ENCODE data around the gene RAB44. TPM values are rescaled to one million over a fixed set of nuclear protein-coding genes. Genes with fewer than 3 reads are reported as not detected.

The RAB44 gene
- total and polyA plus RNA-seq, 2 experiments from 2014 or later, result not detected

DNA sequence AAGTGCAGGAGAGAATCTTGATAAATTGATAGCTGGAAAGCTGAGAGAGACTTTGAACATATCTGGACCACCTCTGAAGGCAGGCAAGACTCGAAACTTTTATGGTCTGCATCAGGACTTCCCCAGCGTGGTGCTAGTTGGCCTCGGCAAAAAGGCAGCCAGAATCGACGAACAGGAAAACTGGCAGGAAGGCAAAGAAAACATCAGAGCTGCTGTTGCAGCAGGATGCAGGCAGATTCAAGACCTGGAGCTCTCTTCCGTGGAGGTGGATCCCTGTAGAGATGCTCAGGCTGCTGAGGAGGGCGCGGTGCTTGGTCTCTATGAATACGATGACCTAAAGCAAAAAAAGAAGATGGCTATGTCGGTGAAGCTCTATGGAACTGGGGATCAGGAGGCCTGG lies 23.7 kb upstream of the RAB44 start:
- Histone ChIP-seq H3K27me3 (no peaks in the 10 kb centered on the region), H3K9me3 (ENCODE audit: low read depth) (no peaks in the 10 kb centered on the region), H3K27ac (no peak overlapping the region), H3K4me3 (no peak overlapping the region), H2AFZ (no peak overlapping the region), H4K20me1 (ENCODE audit: insufficient read depth, poor library complexity, severe bottlenecking) (peaks cover 1% of the 10 kb centered on the region), H3K4me1 (ENCODE audit: insufficient read depth) (peaks cover 43% of the 10 kb centered on the region), H3K9me2 (replicated peaks; ENCODE audit: insufficient read depth) (no peaks in the 10 kb centered on the region), H3K79me2 (peaks cover 3% of the 10 kb centered on the region), H3K36me3 (replicated peaks; ENCODE audit: insufficient read depth, low read depth) (no peaks in the 10 kb centered on the region), H3K4me2 (no peak overlapping the region)
- TF ChIP-seq EZH2 (IDR thresholded peaks at IDR 0.05; ENCODE audit: borderline replicate concordance), result no peak
- no peak for TF ChIP-seq EZH2phosphoT487 (IDR thresholded peaks at IDR 0.05; ENCODE audit: low read depth, severe bottlenecking, unreplicated experiment)
- no peak for TF ChIP-seq CTCF (IDR thresholded peaks at IDR 0.05; ENCODE audit: poor library complexity)
- 92% methylated on average over 10 of the region's 10 CpGs for WGBS (ENCODE audit: low lambda C conversion rate, missing lambda C conversion rate)
- DNase-seq (ENCODE audit: low spot score), result no peak

- Histone ChIP-seq H4K20me1 (ENCODE audit: insufficient read depth, poor library complexity, severe bottlenecking) (peaks cover 11% of the 10 kb centered on the region), H3K4me2 (no peak overlapping the region), H3K27me3 (no peaks in the 10 kb centered on the region), H3K36me3 (replicated peaks; ENCODE audit: insufficient read depth, low read depth) (no peaks in the 10 kb centered on the region), H3K4me1 (ENCODE audit: insufficient read depth) (peaks cover 43% of the 10 kb centered on the region), H3K9me3 (ENCODE audit: low read depth) (no peaks in the 10 kb centered on the region), H2AFZ (no peak overlapping the region), H3K9me2 (replicated peaks; ENCODE audit: insufficient read depth) (no peaks in the 10 kb centered on the region), H3K4me3 (no peak overlapping the region), H3K27ac (no peak overlapping the region), H3K79me2 (peaks cover 13% of the 10 kb centered on the region)
- TF ChIP-seq CTCF (IDR thresholded peaks at IDR 0.05; ENCODE audit: poor library complexity) (no peak), EZH2phosphoT487 (IDR thresholded peaks at IDR 0.05; ENCODE audit: low read depth, severe bottlenecking, unreplicated experiment) (no peak), EZH2 (IDR thresholded peaks at IDR 0.05; ENCODE audit: borderline replicate concordance) (no peak)
- DNase-seq (ENCODE audit: low spot score), result no peak
- 94% methylated on average over 7 of the region's 7 CpGs for WGBS (ENCODE audit: low lambda C conversion rate, missing lambda C conversion rate)
Observed at GRCh38 chr6:36674942-36675341, 22.7 kb upstream of the RAB44 start.

- Histone ChIP-seq H3K36me3 (replicated peaks; ENCODE audit: insufficient read depth, low read depth) (no peaks in the 10 kb centered on the region), H2AFZ (peak overlapping the region; percentile 23), H4K20me1 (ENCODE audit: insufficient read depth, poor library complexity, severe bottlenecking) (peaks cover 21% of the 10 kb centered on the region), H3K27ac (peak overlapping the region; percentile 91), H3K4me3 (no peak overlapping the region), H3K79me2 (peaks cover 22% of the 10 kb centered on the region), H3K9me3 (ENCODE audit: low read depth) (no peaks in the 10 kb centered on the region), H3K9me2 (replicated peaks; ENCODE audit: insufficient read depth) (no peaks in the 10 kb centered on the region), H3K4me1 (ENCODE audit: insufficient read depth) (peaks cover 34% of the 10 kb centered on the region), H3K4me2 (peak overlapping the region; percentile 80), H3K27me3 (no peaks in the 10 kb centered on the region)
- 60% methylated on average over 4 of the region's 4 CpGs for WGBS (ENCODE audit: low lambda C conversion rate, missing lambda C conversion rate)
- no peak for TF ChIP-seq EZH2 (IDR thresholded peaks at IDR 0.05; ENCODE audit: borderline replicate concordance)
- no peak for DNase-seq (ENCODE audit: low spot score)
Observed at GRCh38 chr6:36676141-36677058, 21.2 kb upstream of the RAB44 start.

DNA sequence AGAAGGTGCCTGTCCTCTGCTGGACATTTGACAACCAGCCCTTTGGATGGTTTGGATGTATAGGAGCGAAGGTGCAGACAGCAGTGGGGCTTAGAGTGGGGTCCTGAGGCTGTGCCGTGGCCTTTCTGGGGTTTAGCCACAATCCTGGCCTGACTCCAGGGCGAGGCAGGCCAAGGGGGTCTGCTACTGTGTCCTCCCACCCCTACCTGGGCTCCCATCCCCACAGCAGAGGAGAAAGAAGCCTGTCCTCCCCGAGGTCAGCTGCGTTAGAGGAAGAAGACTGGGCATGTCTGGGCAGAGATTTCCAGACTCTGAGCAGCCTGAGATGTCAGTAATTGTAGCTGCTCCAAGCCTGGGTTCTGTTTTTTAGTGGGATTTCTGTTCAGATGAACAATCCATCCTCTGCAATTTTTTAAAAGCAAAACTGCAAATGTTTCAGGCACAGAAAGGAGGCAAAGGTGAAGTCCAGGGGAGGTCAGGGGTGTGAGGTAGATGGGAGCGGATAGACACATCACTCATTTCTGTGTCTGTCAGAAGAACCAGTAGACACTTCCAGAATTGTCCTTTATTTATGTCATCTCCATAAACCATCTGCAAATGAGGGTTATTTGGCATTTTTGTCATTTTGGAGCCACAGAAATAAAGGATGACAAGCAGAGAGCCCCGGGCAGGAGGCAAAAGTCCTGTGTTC lies 20.4 kb upstream of the RAB44 start:
- Histone ChIP-seq H3K27me3 (no peaks in the 10 kb centered on the region), H3K27ac (peak overlapping the region; percentile 91), H3K79me2 (peaks cover 29% of the 10 kb centered on the region), H3K9me3 (ENCODE audit: low read depth) (no peaks in the 10 kb centered on the region), H3K4me3 (no peak overlapping the region), H2AFZ (no peak overlapping the region), H3K9me2 (replicated peaks; ENCODE audit: insufficient read depth) (no peaks in the 10 kb centered on the region), H3K4me1 (ENCODE audit: insufficient read depth) (peaks cover 28% of the 10 kb centered on the region), H3K4me2 (peak overlapping the region; percentile 80), H4K20me1 (ENCODE audit: insufficient read depth, poor library complexity, severe bottlenecking) (peaks cover 27% of the 10 kb centered on the region), H3K36me3 (replicated peaks; ENCODE audit: insufficient read depth, low read depth) (no peaks in the 10 kb centered on the region)
- DNase-seq (ENCODE audit: low spot score), result no peak
- TF ChIP-seq EZH2 (IDR thresholded peaks at IDR 0.05; ENCODE audit: borderline replicate concordance) (no peak), CTCF (IDR thresholded peaks at IDR 0.05; ENCODE audit: poor library complexity) (no peak), EZH2phosphoT487 (IDR thresholded peaks at IDR 0.05; ENCODE audit: low read depth, severe bottlenecking, unreplicated experiment) (no peak)
- 70% methylated on average over 7 of the region's 7 CpGs for WGBS (ENCODE audit: low lambda C conversion rate, missing lambda C conversion rate)

Data from hepatocyte (in vitro differentiated cells).